HFF-Myc (cell line): ENCODE measurements around the gene MFAP3L.

Experiments used
- DNase-seq: peaks from one replicate; pipeline ENCODE4 v3.0.0-alpha.2; 2011; ENCODE audit warnings: low read depth; ENCODE audit errors: extremely low read depth
- H3K4me3 ChIP-seq: replicated peaks from 2 replicates; pipeline ENCODE4 v1.5.1; 2011; ENCODE audit warnings: low read depth, mild to moderate bottlenecking, control low read depth, low read length
- TF ChIP-seq, protein P1 (sequence below): IDR thresholded peaks from 2 replicates; pipeline ENCODE4 v1.5.1; 2012; ENCODE audit warnings: mild to moderate bottlenecking, low read depth, low read length, control low read depth; ENCODE audit errors: missing control alignments

The MFAP3L gene

DNA sequence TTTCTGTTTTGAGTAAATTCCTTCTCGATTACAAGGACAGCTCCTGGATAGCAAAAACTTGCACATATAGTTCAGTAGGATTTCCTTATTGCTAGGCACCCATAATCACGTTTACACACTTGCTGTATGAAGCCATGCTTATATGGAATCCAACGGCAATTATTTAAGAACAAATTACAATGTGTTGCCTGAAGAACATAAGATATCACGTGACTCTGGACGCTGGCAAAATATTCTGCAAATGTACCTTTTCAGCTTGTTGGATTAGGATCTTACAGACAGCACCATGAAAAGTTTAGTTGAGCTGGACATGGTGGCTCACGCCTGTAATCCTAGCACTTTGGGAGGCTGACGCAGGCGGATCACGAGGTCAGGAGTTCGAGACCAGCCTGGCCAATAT is 17.4 kb downstream of the MFAP3L start:
- no peak overlapping the region for H3K4me3 ChIP-seq
- DNase-seq, result no peak
- TF ChIP-seq, protein P1, sequence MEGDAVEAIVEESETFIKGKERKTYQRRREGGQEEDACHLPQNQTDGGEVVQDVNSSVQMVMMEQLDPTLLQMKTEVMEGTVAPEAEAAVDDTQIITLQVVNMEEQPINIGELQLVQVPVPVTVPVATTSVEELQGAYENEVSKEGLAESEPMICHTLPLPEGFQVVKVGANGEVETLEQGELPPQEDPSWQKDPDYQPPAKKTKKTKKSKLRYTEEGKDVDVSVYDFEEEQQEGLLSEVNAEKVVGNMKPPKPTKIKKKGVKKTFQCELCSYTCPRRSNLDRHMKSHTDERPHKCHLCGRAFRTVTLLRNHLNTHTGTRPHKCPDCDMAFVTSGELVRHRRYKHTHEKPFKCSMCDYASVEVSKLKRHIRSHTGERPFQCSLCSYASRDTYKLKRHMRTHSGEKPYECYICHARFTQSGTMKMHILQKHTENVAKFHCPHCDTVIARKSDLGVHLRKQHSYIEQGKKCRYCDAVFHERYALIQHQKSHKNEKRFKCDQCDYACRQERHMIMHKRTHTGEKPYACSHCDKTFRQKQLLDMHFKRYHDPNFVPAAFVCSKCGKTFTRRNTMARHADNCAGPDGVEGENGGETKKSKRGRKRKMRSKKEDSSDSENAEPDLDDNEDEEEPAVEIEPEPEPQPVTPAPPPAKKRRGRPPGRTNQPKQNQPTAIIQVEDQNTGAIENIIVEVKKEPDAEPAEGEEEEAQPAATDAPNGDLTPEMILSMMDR, result no peak

DNA sequence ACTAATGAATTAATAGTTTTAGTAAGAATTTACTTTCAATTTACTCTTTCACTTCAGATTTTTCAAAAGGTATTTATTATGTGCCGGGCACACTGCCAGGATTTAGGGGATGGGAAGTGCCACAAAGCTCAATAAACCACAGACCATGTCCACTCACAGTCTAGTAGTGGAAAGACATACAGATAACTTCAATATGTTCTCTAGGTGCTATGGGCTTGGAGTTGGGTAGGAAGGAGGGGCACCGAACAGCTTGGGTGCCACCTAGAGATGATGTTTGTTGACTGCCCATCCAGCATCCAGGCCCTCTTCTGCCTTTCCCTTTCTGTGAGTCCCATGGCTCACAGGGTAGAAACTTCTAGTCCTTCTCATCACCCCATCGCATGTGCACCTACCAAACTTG is 17.8 kb downstream of the MFAP3L start:
- H3K4me3 ChIP-seq, result no peak overlapping the region
- TF ChIP-seq, protein P1, result no peak

DNA sequence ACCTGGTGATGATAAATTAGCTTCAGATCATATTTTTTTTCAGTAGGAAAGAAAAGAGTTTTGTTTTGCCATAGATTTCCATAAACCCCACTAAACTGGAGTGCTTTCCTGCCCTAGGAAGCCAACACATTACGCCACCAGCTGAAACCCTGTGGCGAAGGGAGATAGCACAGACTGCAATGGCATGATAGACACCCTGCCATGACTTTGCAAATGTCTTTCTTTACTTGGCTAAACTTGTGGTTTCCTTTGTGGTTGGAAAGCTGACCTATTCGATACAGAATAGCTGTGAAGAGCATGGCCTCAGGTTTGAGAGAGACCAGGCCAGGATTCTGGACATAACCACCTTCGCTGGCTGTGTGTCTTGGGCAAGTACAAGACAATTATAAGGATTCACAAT is 19.1 kb downstream of the MFAP3L start:
- no peak for DNase-seq

More for the DNA sequence above, 17.8 kb downstream of the MFAP3L start:
- DNase-seq, result no peak

DNA sequence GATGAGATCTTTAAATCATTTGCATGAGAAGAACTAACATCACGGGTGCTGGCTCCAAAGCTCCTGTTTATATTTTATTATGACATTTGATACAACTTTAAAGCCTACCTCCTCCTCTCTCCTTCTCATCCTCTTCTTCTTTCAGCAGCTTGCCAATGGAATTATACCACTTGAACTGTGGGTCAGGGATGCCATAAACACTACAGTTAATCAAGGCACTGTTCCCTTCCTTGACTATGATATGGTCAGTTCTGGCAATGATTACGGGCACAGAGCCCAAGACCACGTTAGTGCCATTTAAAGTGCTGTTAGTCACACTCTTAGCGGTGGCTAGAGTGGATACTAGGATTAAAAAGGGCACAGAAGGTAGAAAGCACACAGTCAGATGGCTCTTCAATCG is 20.7 kb downstream of the MFAP3L start:
- H3K4me3 ChIP-seq, result no peak overlapping the region
- TF ChIP-seq, protein P1, result no peak
- no peak for DNase-seq

More for the DNA sequence above, 19.1 kb downstream of the MFAP3L start:
- TF ChIP-seq, protein P1, result no peak
- H3K4me3 ChIP-seq, result no peak overlapping the region

GRCh38 chr4:170004651-170005295 is 21.4 kb downstream of the MFAP3L start:
- no peak overlapping the region for H3K4me3 ChIP-seq
- TF ChIP-seq, protein P1, result no peak
- DNase-seq, result no peak

- TF ChIP-seq, protein P1, result no peak
- no peak for DNase-seq
- H3K4me3 ChIP-seq, result no peak overlapping the region
Observed at GRCh38 chr4:170003071-170004070, 22.8 kb downstream of the MFAP3L start.
